Measurements from ENCODE around the gene RTP3.

- no peak for TF ChIP-seq CTCF (IDR thresholded peaks at IDR 0.05; ENCODE audit: low read length)
- no peak for TF ChIP-seq EZH2phosphoT487 (IDR thresholded peaks at IDR 0.05; ENCODE audit: low read length)
Observed at GRCh38 chr3:46462511-46462910, 35.3 kb upstream of the RTP3 start.

All from MM.1S (cell line).